GM21737 (cell line): ENCODE measurements around the gene GRIN2A.

Experiments
- ATAC-seq: cut with Tn5 transposase; IDR thresholded peaks from one replicate; pipeline ENCODE4 v1.9.1; 2021; ENCODE audit warnings: mild to moderate bottlenecking, moderate library complexity; ENCODE audit not compliant: unreplicated experiment

GRIN2A gene

DNA sequence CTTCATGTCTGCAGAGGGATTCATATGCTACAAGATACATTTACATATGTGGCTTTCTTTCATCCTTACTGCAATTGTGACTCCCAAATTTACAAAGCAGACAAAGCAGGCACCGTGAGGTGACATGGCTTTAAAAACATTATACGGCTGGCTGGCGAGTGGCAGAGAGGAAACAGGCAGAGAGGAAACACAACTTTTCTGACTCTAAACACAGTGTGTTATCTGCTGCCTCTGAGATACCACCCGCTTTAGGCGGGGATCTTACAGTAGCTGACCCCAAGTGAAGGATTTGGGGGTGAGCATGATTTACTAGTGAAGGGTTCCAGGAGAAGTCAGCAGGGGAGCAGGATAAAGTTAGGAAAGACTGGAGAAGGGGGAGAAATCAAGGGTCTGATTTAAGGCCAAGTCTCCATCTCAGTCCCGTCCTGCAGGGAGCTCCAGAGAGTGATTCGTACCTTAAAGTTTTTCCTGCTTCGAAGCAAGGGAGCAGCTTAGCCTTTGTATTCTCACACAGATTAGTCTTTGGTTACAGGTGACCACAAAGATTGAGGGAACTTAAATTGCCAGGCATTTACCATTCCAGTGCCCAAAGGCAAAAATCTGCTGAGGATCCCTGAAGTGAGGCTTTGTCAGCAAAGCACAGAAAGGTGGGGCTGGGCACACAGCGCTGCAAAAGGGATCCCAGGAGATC, 355.0 kb downstream of the GRIN2A start:
- ATAC-seq: no peak

GRCh38 chr16:9826656-9827055, 355.6 kb downstream of the GRIN2A start:
- ATAC-seq: no peak

- no peak for ATAC-seq
These were observed 357.8 kb downstream of the GRIN2A start for GRCh38 chr16:9824200-9825068.

DNA sequence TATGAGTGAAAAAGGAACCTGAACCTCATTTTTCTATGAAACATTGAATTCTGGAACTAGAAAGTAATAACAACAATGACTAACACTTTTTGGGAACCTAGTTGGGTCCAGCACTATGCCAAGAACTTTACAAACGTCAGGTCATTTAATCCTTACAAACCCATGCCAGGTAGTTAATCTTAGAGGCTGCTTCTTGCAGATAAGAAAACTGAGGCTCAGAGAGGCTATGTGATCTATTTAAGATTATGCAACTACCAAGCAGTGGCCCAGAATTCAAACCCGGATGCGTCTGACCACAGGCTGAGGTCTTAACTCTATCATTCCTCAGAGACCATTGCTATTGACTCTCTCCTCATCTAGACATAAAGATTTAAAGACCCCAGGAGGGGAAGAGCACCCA, 358.7 kb downstream of the GRIN2A start:
- ATAC-seq: no peak

DNA sequence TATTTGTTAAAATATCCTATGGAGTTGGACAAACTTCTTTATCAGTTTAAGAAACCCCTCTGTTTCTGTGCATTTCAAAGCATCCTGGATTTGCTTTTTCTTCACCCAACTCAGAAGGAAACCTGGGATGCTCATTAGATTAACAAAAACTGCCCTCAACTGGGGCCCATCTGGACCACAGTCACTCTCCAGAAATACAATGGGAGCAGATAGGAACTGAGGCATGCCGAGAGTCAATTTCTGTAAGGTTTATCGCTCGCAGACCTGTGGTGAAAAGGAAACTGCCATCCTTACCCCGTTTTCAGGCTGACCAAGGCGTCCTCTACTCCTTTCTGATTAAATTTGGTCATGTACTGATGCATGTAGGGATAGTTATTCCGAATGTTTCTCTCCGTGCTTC, 360.3 kb downstream of the GRIN2A start:
- ATAC-seq: no peak

GRCh38 chr16:9821331-9821730, 360.9 kb downstream of the GRIN2A start:
- ATAC-seq: no peak

GRCh38 chr16:9820476-9821246, 361.6 kb downstream of the GRIN2A start:
- no peak for ATAC-seq

DNA sequence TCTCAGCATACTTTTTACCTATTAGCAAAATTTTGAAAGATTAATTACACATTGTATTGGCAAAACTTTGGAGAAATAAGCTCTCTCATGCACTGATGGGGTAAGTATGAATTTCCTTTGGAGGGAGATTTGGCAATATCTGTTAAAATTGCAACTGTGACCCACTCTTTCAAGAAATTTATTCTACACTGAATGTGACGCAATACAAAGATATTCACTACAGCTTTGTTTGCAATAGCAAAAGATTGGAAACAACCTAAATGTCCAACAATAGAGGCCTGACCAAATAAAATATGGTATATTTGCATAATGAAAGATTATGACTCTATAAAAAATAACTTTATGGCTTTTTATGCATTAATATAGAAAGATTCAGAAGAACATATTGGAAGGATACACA, 363.5 kb downstream of the GRIN2A start:
- ATAC-seq: no peak

GRCh38 chr16:9817586-9817985, 364.6 kb downstream of the GRIN2A start:
- ATAC-seq: no peak

DNA sequence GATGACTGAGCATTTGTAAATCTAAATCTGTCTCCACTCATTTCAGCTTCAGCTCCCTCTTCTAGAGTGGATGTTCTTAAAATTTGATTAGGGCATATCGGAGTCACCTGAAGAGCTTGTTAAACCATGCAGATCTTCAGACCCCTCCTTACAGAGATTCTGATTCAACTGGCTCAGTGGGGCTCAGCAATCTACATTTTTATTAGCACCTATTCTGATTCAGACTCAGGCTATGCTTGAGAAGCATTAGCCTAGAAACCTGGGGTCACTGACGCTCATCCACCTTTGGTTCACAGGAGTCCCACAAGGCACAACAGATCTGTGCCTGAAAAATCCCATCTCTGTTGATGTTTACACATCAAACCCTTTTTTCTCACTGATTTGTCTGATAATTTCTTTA, 365.6 kb downstream of the GRIN2A start:
- no peak for ATAC-seq

GRCh38 chr16:9813665-9814064, 368.6 kb downstream of the GRIN2A start:
- ATAC-seq: no peak

DNA sequence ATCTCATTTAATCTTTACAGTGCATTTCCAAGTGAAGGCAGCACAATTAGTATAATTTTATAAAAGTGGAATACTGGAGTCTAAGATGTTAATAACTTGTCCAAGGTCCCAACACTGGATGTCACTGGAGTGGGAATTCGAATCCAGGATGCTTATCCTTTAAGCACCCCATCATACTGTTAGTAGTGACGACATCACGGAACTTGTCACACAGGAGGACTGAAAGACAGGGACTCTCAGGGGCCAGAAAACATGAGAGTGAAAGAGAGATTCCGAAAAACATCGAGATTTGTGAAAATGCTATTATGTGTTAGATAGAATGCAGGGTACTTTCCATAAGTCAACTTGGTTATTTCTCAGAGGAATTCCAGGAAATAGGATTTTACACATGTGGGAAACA, 374.0 kb downstream of the GRIN2A start:
- no peak for ATAC-seq

GRCh38 chr16:9807302-9807701, 374.9 kb downstream of the GRIN2A start:
- no peak for ATAC-seq

DNA sequence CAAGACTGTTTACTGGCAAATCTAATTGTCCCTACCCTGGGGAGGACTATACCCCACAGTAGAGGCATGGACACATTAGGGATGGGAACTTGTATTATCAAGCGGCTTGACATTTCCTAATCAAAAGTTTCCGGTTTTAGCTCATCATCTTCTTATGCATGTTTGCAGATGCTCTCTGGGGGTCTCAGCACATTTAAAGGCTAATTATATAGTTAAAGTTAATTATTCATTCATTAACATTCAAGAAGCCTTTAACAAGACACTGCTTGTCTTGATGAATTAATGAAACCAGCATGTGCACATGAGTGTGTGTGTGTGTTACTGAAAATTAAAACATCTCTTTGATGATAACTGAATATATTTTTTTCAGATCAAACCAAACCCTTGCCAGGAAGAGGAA, 377.1 kb downstream of the GRIN2A start:
- no peak for ATAC-seq

GRCh38 chr16:9802160-9802559, 380.1 kb downstream of the GRIN2A start:
- ATAC-seq: no peak

DNA sequence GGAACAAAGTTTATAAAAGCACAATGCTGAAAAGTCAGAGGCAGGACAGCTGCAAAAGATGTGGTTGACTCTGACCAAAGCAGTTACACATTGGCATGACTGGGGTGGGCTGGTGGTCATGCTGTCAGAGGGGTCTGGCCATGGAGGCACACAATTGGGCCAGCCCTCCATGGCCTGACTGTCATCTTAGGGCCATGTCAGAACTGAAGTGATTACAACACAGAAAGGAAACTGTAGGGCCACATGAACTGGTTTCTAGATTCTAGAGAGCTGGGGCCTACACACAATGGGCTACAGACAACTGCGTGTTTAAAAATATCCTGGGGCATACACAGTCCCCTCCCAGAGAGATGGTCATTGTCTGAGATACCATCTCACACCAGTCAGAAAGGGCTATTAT, 380.6 kb downstream of the GRIN2A start:
- no peak for ATAC-seq

- no peak for ATAC-seq
These were observed 382.0 kb downstream of the GRIN2A start for GRCh38 chr16:9800186-9800738.

DNA sequence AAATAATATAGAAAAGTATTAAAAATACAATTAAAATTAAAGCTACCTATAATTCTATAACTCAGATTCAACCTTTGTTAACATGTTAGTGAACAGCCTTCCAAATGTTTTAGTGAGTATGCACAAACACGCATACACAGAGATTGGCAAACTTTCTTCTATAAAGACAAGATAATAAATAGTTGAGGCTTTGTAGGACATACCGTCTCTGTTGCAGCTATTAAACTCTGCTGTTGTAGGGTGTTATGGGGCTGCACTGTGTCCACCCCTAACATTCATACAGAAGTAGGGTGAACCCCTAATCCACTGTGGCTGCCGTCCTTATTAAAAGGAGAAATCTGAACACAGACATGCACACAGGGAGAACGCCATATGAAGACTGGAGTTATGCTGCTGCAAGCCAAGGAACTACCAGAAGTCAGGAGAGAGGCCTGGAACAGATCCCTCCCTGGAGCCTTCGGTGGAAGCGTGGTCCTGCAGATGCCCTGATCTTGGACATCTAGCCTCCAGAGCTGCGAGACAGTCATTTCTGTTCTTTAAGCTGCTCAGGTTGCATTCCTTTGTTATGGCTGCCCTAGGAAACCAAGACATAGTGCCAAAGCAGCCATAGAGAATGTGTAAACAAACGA, 383.2 kb downstream of the GRIN2A start:
- ATAC-seq: no peak

- no peak for ATAC-seq
These were observed 383.8 kb downstream of the GRIN2A start for GRCh38 chr16:9798474-9798873.

DNA sequence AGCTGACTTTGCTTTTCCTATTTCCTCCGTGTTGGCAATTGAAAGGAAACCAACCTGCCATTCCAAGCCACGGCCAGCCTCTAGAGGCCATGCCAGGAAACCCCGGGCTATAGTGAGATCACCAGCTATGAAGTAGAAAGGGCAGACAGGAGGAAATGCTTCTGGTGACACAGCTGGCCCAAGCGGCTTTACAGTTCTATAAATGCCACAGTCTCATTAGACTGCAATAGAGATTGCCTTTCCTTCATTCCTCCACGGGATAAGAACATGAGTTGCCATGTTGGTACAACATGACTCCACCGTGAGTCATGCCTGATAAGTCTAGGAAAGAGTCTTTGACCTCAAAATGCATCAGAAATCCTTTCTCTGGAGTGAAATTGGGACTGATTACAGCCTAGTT, 384.9 kb downstream of the GRIN2A start:
- ATAC-seq: no peak

DNA sequence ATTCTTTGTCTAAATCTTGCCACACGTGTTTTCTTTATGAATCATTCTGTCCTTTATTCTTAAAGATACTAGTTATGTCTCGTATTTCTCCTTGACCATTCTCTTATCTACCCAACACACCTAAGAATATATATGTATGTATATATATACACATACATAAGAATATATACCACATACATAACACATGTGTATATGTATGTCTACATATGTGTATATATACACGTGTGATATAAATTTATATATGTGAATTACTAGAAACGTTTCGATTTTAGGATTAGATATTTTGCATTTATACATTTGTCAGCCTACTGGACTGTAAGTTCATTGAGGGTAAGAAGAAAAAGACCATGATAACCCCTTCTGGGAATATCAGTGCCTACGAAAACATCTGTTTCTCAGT, 388.6 kb downstream of the GRIN2A start:
- ATAC-seq: no peak
